Medulla oblongata (tissue), 1 donor: Measurements from ENCODE around the gene PITPNC1.

Source experiments
- DNase-seq: peaks from one replicate; pipeline ENCODE4 v3.0.0-alpha.2; 2015; ENCODE audit errors: extremely low spot score

PITPNC1 gene

GRCh38 chr17:67434061-67434525, 57.0 kb downstream of the PITPNC1 start:
- DNase-seq = no peak

- no peak for DNase-seq
Measured at GRCh38 chr17:67435122-67435521, 58.0 kb downstream of the PITPNC1 start.

DNA sequence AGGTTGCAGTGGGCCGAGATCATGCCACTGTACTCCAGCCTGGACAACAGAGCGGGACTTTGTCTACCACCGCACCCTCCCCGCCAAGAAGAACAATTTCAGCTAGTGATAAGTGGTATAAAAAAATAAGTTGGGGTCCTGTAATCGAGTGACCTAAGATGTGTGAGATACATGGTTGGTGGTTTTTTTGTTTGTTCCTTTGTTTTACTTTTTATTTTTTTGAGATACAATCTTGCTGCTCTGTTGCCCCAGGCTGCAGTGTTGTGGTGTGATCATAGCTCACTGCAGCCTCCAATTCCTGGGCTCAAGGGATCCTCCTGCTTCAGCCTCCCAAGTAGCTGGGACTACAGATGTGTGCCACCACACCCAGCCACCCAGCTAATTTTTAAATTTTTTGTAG, 58.7 kb downstream of the PITPNC1 start:
- DNase-seq = no peak

GRCh38 chr17:67436233-67436632, 59.2 kb downstream of the PITPNC1 start:
- no peak for DNase-seq

DNA sequence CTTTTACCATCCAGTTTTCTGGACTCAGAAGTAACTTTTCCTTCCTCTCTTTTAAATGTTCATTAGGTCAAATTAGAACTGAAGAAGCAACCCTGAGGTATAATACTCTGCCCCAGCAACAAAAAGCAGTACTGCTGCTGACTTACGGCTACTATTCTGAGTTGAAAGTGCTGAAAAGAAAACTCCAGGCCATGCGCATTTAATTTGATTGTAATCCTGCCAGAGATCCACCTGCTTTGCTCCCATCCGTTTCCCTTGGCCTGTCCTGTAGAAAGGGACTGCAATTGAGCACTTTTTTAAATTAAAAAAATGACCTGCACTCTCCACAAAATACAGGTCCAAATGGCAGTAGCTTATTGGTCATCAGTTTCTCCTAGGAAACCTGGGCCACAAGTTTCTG, 61.6 kb downstream of the PITPNC1 start:
- DNase-seq = no peak

GRCh38 chr17:67439269-67439668, 62.2 kb downstream of the PITPNC1 start:
- no peak for DNase-seq

DNA sequence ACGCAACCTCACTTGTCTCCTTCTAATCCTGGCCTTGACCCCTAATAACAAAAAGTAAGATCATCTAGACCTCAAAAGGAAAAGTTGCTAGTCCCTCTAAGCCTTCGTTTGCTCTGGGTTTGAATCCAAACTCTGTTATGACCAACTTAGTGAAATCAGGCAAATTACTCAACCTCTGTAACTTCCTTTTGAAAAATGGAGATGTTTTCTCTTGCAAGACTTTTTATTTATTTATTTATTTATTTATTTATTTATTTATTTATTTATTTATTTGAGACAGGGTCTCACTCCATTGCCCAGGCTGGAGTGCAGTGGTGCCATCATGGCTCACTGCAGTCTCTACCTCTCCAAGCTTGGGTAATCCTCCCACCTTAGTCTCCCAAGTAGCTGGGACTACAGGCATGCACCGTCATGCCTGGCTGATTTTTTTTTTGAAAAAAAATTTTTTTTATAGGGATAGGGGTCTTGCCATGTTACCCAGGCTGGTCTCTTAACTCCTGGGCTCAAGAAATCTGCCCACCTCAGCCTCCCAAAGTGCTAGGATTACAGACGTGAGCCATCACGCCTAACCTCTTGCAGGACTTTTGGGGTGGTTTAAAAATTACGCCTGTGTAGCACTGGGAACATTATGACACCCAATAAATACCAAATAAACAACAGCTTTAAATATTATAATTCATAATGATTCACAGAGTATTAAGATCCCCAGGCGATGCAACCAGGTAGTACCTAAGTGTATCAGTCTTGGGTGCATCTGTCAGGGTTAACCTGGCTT, 63.4 kb downstream of the PITPNC1 start:
- no peak for DNase-seq

GRCh38 chr17:67441052-67441895, 64.2 kb downstream of the PITPNC1 start:
- DNase-seq = no peak

DNA sequence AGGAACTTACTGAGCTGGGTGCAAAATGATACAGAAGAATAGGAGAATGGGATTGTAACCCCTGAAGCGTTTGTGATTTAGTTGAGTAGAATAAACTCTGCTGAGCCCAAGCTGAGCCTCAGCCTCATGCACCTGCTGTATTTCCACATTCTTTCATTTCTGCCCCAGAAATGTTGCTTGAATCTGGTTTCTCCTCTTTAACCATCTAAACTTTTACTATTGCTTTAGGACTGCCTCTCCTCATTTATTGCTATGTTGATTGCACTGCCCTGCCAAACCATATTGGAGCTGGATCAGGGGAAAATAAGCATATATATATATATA, 64.8 kb downstream of the PITPNC1 start:
- no peak for DNase-seq

- no peak for DNase-seq
Measured at GRCh38 chr17:67442787-67443624, 65.9 kb downstream of the PITPNC1 start.

GRCh38 chr17:67443931-67444595, 67.0 kb downstream of the PITPNC1 start:
- DNase-seq = peak; percentile 35

GRCh38 chr17:67448449-67448848, 71.4 kb downstream of the PITPNC1 start:
- no peak for DNase-seq

- DNase-seq = no peak
Measured at GRCh38 chr17:67449065-67449464, 72.0 kb downstream of the PITPNC1 start.

- no peak for DNase-seq
Measured at GRCh38 chr17:67449845-67450755, 73.0 kb downstream of the PITPNC1 start.

- DNase-seq = no peak
Measured at GRCh38 chr17:67452681-67453554, 75.8 kb downstream of the PITPNC1 start.

- DNase-seq = no peak
Measured at GRCh38 chr17:67456103-67456502, 79.0 kb downstream of the PITPNC1 start.

GRCh38 chr17:67456889-67457288, 79.8 kb downstream of the PITPNC1 start:
- DNase-seq = no peak

GRCh38 chr17:67458203-67458602, 81.1 kb downstream of the PITPNC1 start:
- no peak for DNase-seq

- peak; percentile 51 for DNase-seq
Measured at GRCh38 chr17:67459985-67460384, 82.9 kb downstream of the PITPNC1 start.
